Gastrocnemius medialis (tissue), 4 donors: ENCODE results near the gene HSD17B4.

Experiments
- CTCF ChIP-seq, 5 experiments: fragments of 450-650 bp in 3 of 5; fragments of 200-600 bp in 2 of 5; sonication (generic) in 2 of 5; IDR thresholded peaks in 4 of 5; conservative IDR thresholded peaks in 1 of 5; 1 replicate in 4 of 5; 2 replicates in 1 of 5; pipeline ENCODE4 v1.5.1; 2016 to 2019; ENCODE audit warnings: antibody characterized with exemption in 5 of 5, mild to moderate bottlenecking in 3 of 5, moderate library complexity in 3 of 5
- POLR2A ChIP-seq, 2 donors: fragments of 450-650 bp; IDR thresholded peaks; one replicate each; pipeline ENCODE4 v1.6.1; 2017; ENCODE audit warnings: antibody characterized with exemption in 2 of 2, mild to moderate bottlenecking in 2 of 2, moderate library complexity in 2 of 2

- TF ChIP-seq POLR2A (IDR thresholded peaks at IDR 0.05) (no peak), CTCF (IDR thresholded peaks at IDR 0.05 in 4 of 5, conservative IDR thresholded peaks at IDR 0.05 in 1 of 5) (no peak)
Observed at GRCh38 chr5:119537704-119538103, 85.4 kb downstream of the HSD17B4 start.
